Body of pancreas (tissue), 4 donors: ENCODE measurements around the gene MTMR2. TPM values are rescaled to one million over a fixed set of nuclear protein-coding genes. Genes with fewer than 3 reads are reported as not detected.
A peak's percentile ranks its signal among the peaks of the same experiment; 100 is the strongest.

Experiments
- ATAC-seq: fragments of 150-250 bp; one replicate; pipeline ENCODE4 v1.9.1; 2016
- DNase-seq, 4 donors: peaks; one replicate each; pipeline ENCODE4 v3.0.0-alpha.2; 2019
- H3K27ac ChIP-seq, 4 donors: fragments of 200-600 bp; sonication (generic); 1 replicate in 3 of 4; 2 replicates in 1 of 4; pipeline versions ENCODE4 v1.5.1 to v1.6.1; 2016 to 2019; ENCODE audit warnings: mild to moderate bottlenecking in 1 of 4, mixed read lengths in 1 of 4, moderate library complexity in 1 of 4
- H3K27me3 ChIP-seq, 2 donors: fragments of 200-600 bp; sonication (generic); one replicate each; pipeline ENCODE4 v1.6.0; 2016; ENCODE audit warnings: mild to moderate bottlenecking in 1 of 2
- H3K36me3 ChIP-seq, 2 donors: fragments of 200-600 bp; sonication (generic); replicated peaks in 1 of 2; 2 replicates each; pipeline ENCODE4 v1.5.1; 2016; ENCODE audit warnings: low read depth in 2 of 2; ENCODE audit not compliant: insufficient read depth in 1 of 2
- H3K4me1 ChIP-seq: fragments of 200-600 bp; sonication (generic); one replicate; pipeline ENCODE4 v1.6.0; 2016
- H3K4me3 ChIP-seq, 2 donors: fragments of 200-600 bp; sonication (generic); 1 replicate in 1 of 2; 2 replicates in 1 of 2; pipeline ENCODE4 v1.5.1; 2016 to 2019
- H3K9me3 ChIP-seq, 3 donors: fragments of 200-600 bp; sonication (generic); 1 replicate in 2 of 3; 2 replicates in 1 of 3; pipeline ENCODE4 v1.5.1; 2016
- POLR2A ChIP-seq, 3 donors: fragments of 450-650 bp; IDR thresholded peaks; one replicate each; pipeline ENCODE4 v1.6.1; 2016; ENCODE audit warnings: antibody characterized with exemption in 3 of 3, mild to moderate bottlenecking in 2 of 3
- WGBS, 2 donors: methylation state at CpG; one replicate each; pipeline ENCODE4 v1.1.5; 2017; 5-methylcytosine and 5-hydroxymethylcytosine counted together
- intact Hi-C: fragments of 100-400 bp; cut with DNase I; formaldehyde crosslinking; loops from one replicate; pipeline ENCODE4 v1.15.1; 2023
- total RNA-seq, 2 donors: library from RNA; depleted of rRNA; stranded (reverse); fragments of >200 nt; gene quantifications; one replicate each; pipeline ENCODE4 v1.1.0, GENCODE V29; 2016
- TF ChIP-seq, protein P1 (sequence below), 7 experiments: fragments of 450-650 bp in 4 of 7; fragments of 200-600 bp in 3 of 7; sonication (generic) in 3 of 7; IDR thresholded peaks; one replicate each; pipeline ENCODE4 v1.5.1; 2016 to 2019; ENCODE audit warnings: antibody characterized with exemption in 7 of 7

MTMR2 gene
- total RNA-seq, 2 donors from 2014 or later, result 6.9 to 14.5 TPM

DNA sequence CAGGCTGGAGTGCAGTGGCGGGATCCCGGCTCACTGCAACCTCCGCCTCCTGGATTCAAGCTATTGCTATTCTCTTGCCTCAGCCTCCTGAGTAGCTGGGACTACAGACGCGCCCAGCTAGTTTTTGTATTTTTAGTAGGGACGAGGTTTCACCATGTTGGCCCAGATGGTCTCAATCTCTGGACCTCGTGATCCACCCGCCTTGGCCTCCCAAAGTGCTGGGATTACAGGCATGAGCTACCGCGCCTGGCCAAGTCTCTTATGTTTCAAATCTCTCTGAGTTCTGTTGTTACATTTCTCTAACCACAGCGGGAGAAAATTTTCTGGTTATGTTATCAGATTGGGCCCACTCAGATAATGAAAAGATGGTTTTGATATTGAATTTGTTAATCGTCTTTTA, 123.5 kb downstream of the MTMR2 start:
- Histone ChIP-seq H3K4me3 (no peak overlapping the region), H3K9me3 (no peaks in the 10 kb centered on the region), H3K27me3 (no peaks in the 10 kb centered on the region), H3K27ac (no peak overlapping the region), H3K4me1 (peaks cover 13% of the 10 kb centered on the region), H3K36me3 (no peaks in the 10 kb centered on the region)
- intact Hi-C loops, result no loop called here
- DNase-seq (no peak), ATAC-seq (no peak)
- no peak for TF ChIP-seq POLR2A (IDR thresholded peaks at IDR 0.05)
- TF ChIP-seq, protein P1, sequence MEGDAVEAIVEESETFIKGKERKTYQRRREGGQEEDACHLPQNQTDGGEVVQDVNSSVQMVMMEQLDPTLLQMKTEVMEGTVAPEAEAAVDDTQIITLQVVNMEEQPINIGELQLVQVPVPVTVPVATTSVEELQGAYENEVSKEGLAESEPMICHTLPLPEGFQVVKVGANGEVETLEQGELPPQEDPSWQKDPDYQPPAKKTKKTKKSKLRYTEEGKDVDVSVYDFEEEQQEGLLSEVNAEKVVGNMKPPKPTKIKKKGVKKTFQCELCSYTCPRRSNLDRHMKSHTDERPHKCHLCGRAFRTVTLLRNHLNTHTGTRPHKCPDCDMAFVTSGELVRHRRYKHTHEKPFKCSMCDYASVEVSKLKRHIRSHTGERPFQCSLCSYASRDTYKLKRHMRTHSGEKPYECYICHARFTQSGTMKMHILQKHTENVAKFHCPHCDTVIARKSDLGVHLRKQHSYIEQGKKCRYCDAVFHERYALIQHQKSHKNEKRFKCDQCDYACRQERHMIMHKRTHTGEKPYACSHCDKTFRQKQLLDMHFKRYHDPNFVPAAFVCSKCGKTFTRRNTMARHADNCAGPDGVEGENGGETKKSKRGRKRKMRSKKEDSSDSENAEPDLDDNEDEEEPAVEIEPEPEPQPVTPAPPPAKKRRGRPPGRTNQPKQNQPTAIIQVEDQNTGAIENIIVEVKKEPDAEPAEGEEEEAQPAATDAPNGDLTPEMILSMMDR (IDR thresholded peaks at IDR 0.05), result no peak
- whole genome bisulfite sequencing, 2 donors, result 94 to 97% methylated on average over 12 of the region's 12 CpGs

DNA sequence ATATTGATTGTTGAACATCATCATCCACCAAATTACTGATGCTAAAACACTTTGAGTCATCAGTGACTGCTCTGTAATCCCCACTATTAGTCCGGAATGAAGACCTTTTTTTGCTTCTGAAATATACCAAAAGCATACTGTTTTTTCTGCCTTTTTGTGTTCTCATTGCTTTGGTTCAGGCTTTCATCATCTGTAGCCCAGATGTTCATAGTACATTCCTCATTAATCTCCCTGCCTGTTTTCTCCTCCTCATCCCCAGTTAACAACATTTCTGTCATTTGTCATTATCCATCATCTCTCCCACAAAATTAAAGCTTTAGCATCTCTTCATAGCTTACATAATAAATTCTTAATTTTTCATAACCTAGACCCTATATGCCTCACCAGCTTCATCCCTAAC, 124.4 kb downstream of the MTMR2 start:
- DNase-seq (no peak), ATAC-seq (no peak)
- Histone ChIP-seq H3K9me3 (no peaks in the 10 kb centered on the region), H3K4me3 (no peak overlapping the region), H3K27ac (no peak overlapping the region), H3K27me3 (no peaks in the 10 kb centered on the region), H3K4me1 (peaks cover 22% of the 10 kb centered on the region), H3K36me3 (no peaks in the 10 kb centered on the region)
- WGBS, 2 donors, result 91 to 96% methylated on average over 1 of the region's 1 CpG
- no peak for TF ChIP-seq POLR2A (IDR thresholded peaks at IDR 0.05)
- TF ChIP-seq, protein P1 (IDR thresholded peaks at IDR 0.05), result no peak
- intact Hi-C loops, result no loop called here

DNA sequence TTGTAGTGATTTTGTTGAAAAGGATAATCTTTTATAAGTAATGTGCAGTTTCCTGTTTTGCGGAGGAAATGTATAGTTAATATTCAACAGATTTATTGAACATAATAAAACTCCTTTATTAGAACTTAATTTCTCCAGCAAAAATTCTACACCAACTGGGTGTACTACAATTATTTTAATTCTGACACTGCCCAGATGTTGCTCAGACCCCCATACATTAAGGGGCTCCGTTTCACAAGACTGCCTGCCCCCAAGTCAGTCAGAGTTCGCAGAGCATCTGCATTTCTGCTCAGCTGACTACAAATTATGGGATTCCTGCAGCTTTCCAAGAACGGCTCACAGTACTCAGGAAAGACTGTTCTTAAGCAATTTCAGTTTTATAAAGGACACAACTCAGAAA, 127.4 kb downstream of the MTMR2 start:
- Histone ChIP-seq H3K9me3 (no peaks in the 10 kb centered on the region), H3K27me3 (no peaks in the 10 kb centered on the region), H3K36me3 (no peaks in the 10 kb centered on the region), H3K4me3 (no peak overlapping the region), H3K4me1 (peaks cover 45% of the 10 kb centered on the region), H3K27ac (no peak overlapping the region)
- TF ChIP-seq POLR2A (IDR thresholded peaks at IDR 0.05), result no peak
- TF ChIP-seq, protein P1 (IDR thresholded peaks at IDR 0.05), result no peak
- intact Hi-C loops, result no loop called here
- DNase-seq (no peak), ATAC-seq (no peak)
- 64 to 73% methylated on average over 4 of the region's 4 CpGs for WGBS, 2 donors

DNA sequence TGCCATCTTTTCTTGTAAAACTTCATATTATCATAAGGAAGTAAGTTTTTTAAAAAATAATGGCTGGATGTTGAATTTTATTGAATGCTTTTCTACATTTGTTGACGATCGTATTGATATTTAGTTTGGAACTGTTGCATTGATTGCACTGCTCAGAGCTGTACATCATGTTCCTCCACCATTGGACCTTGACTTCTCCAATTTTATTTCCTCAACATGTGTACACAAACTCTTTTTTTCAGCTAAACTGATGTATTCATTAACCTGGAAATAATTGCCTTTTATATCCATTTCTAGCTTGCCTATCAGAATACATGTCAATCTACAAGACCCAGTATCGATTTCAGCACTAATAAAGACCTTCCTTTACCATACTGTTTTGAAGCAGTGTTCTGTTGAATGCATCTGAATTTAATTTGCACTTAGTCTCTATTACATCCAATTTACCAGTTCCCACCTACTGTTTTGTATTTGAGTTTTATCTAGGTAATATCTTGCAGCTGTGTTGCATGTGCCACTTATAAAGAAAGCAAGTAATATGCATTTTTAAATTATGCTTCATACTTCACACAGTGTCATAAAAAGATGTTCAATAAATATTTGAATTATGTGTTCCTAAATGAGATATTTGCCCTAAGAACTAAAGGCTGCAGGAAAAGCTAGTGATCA, 128.1 kb downstream of the MTMR2 start:
- WGBS, 2 donors, result 14 to 19% methylated on average over 3 of the region's 3 CpGs
- no peaks in the 10 kb centered on the region for H3K36me3 ChIP-seq
- peak overlapping the region in 2 of 4 donors; percentile 9 to 39 for H3K27ac ChIP-seq
- H3K4me1 ChIP-seq, result peaks cover 49% of the 10 kb centered on the region
- TF ChIP-seq, protein P1 (IDR thresholded peaks at IDR 0.05), result no peak
- TF ChIP-seq POLR2A (IDR thresholded peaks at IDR 0.05), result no peak
- no peaks in the 10 kb centered on the region for H3K27me3 ChIP-seq
- H3K9me3 ChIP-seq, result no peaks in the 10 kb centered on the region
- peak; percentile 49 for ATAC-seq
- H3K4me3 ChIP-seq, result no peak overlapping the region
- intact Hi-C loops, result no loop called here
- peak in 1 of 4 donors; percentile 11 for DNase-seq

DNA sequence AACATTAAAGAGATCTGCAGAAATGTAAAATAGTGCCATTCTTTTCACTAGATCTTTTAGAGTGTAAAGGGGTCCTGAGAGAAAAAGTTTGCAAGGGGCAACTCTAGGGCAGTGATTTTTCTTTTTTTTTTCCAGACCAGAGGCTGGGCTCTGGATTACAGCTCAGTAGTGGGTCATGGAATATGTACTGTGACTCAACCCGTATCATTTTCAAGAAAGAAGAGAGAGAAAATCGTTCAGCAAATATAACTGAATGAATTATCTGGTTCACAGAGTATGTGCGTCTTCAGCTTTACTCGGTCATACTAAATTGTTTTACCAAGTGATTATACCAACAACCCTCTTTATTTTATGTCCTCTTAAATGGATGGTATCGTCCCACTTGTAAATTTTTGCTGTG, 129.8 kb downstream of the MTMR2 start:
- H3K27ac ChIP-seq, result no peak overlapping the region
- H3K9me3 ChIP-seq, result no peaks in the 10 kb centered on the region
- no peaks in the 10 kb centered on the region for H3K36me3 ChIP-seq
- 84 to 87% methylated on average over 5 of the region's 5 CpGs for WGBS, 2 donors
- ATAC-seq (no peak), DNase-seq (no peak)
- H3K4me1 ChIP-seq, result peaks cover 49% of the 10 kb centered on the region
- H3K4me3 ChIP-seq, result no peak overlapping the region
- intact Hi-C loops, result no loop called here
- no peak for TF ChIP-seq POLR2A (IDR thresholded peaks at IDR 0.05)
- TF ChIP-seq, protein P1 (IDR thresholded peaks at IDR 0.05), result no peak
- H3K27me3 ChIP-seq, result no peaks in the 10 kb centered on the region
